SH-SY5Y (cell line): ENCODE results near the gene ZNF287.

ENCODE experiments used
- GATA2 ChIP-seq: IDR thresholded peaks from 2 replicates; pipeline ENCODE4 v1.6.1; 2011; ENCODE audit warnings: mild to moderate bottlenecking, low read depth, low read length
- GATA3 ChIP-seq: IDR thresholded peaks from 2 replicates; pipeline ENCODE4 v1.6.1; 2011; ENCODE audit warnings: low read depth, mild to moderate bottlenecking, low read length, moderate library complexity

GRCh38 chr17:16584273-16584995, 15.4 kb upstream of the ZNF287 start:
- no peak for TF ChIP-seq GATA2
- TF ChIP-seq GATA3, result no peak
